GM13977 (cell line): ENCODE measurements around the gene NFIC.
"Not testable (repeated sequence)": the region's sequence is repeated elsewhere in the genome, so short reads cannot be mapped to it uniquely, and the experiment has no call there.

Source experiments
- DNase-seq: peaks from one replicate; pipeline ENCODE4 v3.0.0; 2012; ENCODE audit warnings: low spot score
- in situ Hi-C: fragments of 300-500 bp; cut with MboI; formaldehyde crosslinking; loops from one replicate; pipeline ENCODE4 v1.12.0; 2022; ENCODE audit warnings: low sequenced_read_pairs, low pct_unique_long_range_greater_than_20kb, mixed read lengths, inconsistent platforms; ENCODE audit not compliant: unreplicated experiment
- TF ChIP-seq, protein P1 (sequence below): IDR thresholded peaks from 2 replicates; pipeline ENCODE4 v1.5.1; 2012; ENCODE audit warnings: mild to moderate bottlenecking, control low read depth; ENCODE audit not compliant: insufficient read depth; ENCODE audit errors: extremely low read depth, missing control alignments

NFIC gene

DNA sequence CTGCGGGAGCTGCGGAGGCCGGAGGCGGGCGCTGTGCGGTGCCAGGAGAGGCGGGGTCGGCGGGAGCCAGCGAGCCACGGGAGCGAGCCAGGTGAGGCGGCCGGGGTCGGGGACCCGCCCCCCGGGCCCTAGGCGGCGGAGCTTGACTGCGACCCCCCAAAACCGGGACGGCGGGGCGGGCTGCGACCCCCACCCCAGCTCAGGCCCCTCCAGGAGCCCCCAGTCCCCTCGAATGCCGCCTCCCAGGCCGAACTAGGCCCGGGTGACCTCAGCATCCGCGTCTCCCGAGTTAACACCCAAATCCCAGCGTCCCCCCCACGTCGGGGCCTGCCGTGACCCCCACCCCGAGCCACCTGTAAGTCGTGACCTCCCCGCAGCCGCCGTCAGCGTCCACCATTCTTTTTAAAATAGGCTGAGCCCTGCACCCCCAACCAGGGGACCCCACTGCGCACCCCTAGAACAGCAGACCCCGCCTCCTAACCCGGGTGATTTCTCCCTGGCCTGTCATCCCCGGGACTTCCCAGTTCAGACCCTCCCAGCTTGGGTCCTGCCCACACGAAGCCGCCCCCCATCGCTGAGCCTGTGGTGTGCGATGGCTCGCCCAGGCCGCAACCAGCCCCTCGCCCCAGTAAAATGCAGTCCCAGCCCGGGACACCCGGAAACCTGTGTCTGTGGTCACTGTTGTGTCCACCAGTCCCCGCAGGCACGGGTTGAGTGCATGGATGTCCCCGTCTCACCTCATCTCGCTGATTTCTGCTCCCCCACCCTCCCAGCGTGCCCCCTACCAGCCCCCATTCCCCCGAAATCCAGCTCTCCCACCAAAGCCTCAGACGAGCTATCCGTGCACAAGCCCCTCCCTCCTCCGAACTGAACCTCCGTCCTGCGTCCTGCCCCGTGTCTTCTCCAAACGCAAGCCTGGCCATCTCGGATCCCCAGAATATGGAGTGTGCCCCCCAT lies 140.3 kb downstream of the NFIC start:
- in situ Hi-C loops = no loop called here
- peak; percentile 72 for DNase-seq
- TF ChIP-seq, protein P1, sequence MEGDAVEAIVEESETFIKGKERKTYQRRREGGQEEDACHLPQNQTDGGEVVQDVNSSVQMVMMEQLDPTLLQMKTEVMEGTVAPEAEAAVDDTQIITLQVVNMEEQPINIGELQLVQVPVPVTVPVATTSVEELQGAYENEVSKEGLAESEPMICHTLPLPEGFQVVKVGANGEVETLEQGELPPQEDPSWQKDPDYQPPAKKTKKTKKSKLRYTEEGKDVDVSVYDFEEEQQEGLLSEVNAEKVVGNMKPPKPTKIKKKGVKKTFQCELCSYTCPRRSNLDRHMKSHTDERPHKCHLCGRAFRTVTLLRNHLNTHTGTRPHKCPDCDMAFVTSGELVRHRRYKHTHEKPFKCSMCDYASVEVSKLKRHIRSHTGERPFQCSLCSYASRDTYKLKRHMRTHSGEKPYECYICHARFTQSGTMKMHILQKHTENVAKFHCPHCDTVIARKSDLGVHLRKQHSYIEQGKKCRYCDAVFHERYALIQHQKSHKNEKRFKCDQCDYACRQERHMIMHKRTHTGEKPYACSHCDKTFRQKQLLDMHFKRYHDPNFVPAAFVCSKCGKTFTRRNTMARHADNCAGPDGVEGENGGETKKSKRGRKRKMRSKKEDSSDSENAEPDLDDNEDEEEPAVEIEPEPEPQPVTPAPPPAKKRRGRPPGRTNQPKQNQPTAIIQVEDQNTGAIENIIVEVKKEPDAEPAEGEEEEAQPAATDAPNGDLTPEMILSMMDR = no peak

DNA sequence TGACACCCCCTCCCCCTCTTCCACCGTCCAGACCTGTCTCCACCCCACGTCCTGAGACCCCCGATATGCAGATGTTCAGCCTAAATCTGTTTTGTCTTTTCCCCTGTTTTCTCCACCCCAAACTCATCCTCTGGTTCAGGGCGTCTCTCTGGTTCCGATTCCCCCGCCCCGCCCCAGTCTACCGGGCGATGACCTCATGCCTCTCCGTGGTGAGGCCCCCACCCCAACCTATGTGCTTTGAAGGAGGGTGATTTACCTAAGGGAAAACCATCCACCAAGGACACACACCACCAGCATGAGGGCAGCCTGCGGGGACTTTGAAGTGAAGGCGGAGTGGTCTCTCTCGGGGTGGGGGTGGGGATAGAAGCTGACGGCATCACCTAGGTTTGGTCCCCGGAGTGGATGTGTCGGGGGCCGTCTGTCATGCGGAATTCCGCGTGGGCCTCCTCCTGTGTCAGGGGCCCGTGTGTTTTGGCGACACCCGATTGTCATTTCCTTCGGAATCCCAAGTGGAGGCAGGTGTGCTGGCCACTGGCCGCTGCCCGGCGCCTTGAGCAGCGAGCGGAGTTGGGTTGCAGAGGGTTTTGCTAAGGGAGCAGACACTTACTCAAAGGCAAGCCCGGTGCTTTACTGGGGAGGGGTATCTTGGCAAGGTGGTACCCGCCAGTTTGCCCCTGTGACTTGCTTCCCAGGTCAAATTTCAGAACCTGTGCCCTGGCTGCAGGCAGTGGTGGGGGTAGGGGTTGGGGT lies 141.2 kb downstream of the NFIC start:
- TF ChIP-seq, protein P1 = no peak
- in situ Hi-C loops = no loop called here
- no peak for DNase-seq

DNA sequence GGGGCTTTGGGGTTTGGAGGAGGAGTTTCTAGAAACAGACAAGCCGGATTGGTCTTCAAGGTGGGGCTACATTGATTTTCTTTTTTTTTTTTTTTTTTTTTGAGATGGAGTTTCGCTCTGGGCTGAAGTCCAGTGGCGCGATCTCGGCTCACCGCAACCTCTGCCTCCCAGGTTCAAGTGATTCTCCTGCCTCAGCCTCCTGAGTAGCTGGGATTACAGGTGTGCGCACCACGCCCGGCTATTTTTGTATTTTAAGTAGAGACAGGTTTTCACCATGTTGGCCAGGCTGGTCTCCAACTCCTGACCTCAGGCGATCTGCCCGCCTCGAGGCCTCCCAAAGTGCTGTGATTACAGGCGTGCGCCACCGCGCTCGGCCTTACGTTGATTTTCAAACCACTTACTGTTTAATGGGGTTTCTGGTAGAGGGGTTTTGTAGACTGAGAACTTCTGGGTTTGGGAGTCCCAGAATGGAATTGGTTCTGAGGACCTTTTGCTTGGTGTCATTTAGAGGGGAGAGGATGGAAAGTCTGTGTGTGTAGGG lies 141.8 kb downstream of the NFIC start:
- in situ Hi-C loops, DNase-seq: not testable (repeated sequence)

DNA sequence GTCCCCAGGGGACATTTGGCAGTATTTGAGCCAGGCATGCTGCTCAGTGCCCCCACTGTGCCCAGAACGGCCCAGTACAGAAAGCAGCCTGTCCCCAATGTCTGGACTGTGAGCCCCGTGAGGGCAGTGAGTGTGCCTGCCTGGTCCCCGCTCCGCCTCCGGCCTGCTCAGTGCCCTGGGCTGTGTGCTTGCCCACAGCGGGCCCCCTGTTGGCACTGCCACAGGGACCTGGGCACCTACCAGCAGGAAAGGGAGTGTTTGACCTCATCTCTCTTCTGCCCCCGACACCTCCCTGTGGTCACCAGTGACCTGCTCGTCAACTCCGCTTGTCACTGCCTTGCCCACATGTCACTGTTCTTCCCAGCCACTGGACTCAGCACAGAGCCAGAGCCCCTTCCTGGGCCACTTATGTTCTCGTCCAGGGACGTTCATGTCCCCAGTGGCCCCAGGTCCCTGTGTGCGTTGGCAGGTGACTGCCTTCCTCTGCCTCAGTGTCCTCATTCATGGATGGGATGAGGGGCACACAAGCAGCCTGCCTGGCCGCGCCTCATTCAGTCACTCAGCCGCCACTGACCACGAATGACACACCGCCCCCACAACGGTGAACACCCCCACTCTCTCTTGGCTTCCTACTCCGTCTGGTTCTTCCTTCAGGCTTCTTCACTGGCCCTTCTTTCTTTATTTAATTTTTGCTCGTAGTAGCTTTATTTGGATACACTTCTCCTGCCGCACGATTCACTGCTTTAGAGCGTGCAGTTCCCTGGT lies 142.6 kb downstream of the NFIC start:
- no peak for DNase-seq
- TF ChIP-seq, protein P1 = no peak
- in situ Hi-C loops = no loop called here

DNA sequence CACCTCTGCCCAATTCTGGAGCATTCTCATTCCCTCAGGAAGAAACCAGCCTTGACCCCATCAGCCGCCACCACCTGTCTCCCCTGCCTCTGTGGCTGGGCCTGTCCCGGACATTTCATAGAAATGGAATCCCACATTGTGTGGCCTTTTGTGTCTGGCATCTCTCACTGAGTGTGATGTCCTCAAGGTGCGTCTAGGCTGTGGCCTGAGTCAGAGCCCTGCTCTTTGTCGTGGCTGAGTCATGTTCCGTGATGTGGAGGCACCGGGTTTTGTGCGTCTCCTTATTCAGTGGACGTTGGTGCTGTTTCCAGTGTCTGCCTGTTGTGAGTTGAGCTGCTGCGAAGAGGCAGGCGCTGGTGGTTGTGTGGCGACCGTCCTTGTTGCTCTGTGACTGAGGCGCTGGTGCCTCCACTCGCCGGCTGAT lies 143.2 kb downstream of the NFIC start:
- in situ Hi-C loops = no loop called here
- TF ChIP-seq, protein P1 = no peak
- no peak for DNase-seq

DNA sequence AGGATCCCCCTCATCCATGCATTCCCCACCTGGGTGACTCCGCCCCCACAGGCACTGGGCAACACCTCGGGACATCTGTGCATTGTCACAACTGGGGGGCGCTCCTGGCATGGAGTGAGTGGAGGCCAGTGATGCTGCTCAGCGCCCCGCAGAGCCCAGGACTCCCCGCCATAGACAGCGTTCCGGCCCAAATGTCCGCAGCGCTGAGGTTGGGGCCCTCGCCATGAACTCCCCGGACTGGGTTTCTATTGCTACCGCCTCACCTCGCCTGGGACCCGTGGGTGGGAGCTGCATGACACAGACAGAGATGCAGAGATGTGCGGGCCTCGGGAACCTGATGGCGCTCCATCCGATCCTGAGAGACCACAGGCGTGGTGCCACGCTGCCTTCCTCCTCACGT lies 144.3 kb downstream of the NFIC start:
- no peak for DNase-seq
- TF ChIP-seq, protein P1 = no peak
- in situ Hi-C loops = no loop called here
